ENCODE results near the gene MRTFA. TPM values are rescaled to one million over a fixed set of nuclear protein-coding genes. Genes with fewer than 3 reads are reported as not detected.

MRTFA gene
- total and polyA plus RNA-seq, 9 of the 15 experiments (the other 6 are each of a cell fraction or from before 2014, with no cell fraction given), result 0.84 to 21.1 (median 3.7) TPM

DNA sequence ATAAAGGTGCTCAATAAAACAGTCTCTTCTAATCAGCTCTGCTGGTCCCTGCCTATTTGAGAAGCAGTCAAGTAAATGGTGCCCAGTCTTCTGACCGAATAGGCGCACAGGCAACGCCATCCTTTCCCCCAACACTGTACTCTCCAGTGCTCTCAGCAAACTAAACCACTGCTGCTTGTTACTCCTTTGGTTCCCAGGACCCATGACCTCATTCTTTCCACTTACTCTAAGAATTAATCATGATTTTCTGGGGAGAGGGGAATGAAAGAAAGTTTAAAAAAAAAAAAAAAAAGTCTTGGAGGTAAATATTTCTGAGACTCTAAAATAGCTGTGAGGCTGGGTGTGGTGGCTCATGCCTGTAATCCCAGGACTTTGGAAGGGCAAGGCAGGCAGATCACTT lies 202.4 kb downstream of the MRTFA start:
- Histone ChIP-seq H3K9me1 (ENCODE audit: control insufficient read depth, insufficient read depth, low read length) (no peaks in the 10 kb centered on the region), H3K9me3 (replicated peaks; ENCODE audit: control insufficient read depth, insufficient read depth, low read depth, low read length) (no peaks in the 10 kb centered on the region), H3K4me2 (ENCODE audit: insufficient read depth, low read length) (no peak overlapping the region), H2AFZ (ENCODE audit: low read depth, low read length) (no peak overlapping the region), H3K9ac (ENCODE audit: insufficient read depth in 1 of 2, low read depth in 2 of 2, low read length in 2 of 2) (no peak overlapping the region), H3K36me3 (ENCODE audit: control insufficient read depth, insufficient read depth, low read length) (peaks cover 35% of the 10 kb centered on the region; the same call in 2 of the 3 replicates), H3K4me3 (no peak overlapping the region), H3K79me2 (ENCODE audit: control insufficient read depth, insufficient read depth, low read length) (peaks cover 12% of the 10 kb centered on the region; the same call in 1 of the 3 replicates), H3K4me1 (replicated peaks in 1 of 2; ENCODE audit: control insufficient read depth in 2 of 2, insufficient read depth in 2 of 2, low read length in 2 of 2) (peaks cover 0 to 23% of the 10 kb centered on the region in 2 experiments; a peak in 4 of 5 replicates), H3K27ac (ENCODE audit: extremely low read depth, low read depth, low read length) (no peak overlapping the region), H3K27me3 (ENCODE audit: control insufficient read depth in 2 of 2, insufficient read depth in 2 of 2, low read length in 2 of 2) (no peaks in the 10 kb centered on the region), H4K20me1 (replicated peaks; ENCODE audit: control insufficient read depth, insufficient read depth, low read length) (0 out of 2 replicates have a peak, but pooled peaks cover 3% of the 10 kb centered on the region)
- FAIRE-seq (no peak), ATAC-seq (no peak), DNase-seq (ENCODE audit: extremely low read depth in 1 of 4, low spot score in 3 of 4) (no peak)
- no CpG with 5 or more reads among the region's 3 CpGs for WGBS (ENCODE audit: insufficient coverage, low coverage, missing lambda C conversion rate)
- intact Hi-C loops (cut with micrococcal nuclease), result no loop called here
- ChIA-PET POLR2A (no interaction called here), CTCF (ENCODE audit: low intra/inter-chr PET ratio) (no interaction called here)
- no peak for TF ChIP-seq SMAD2 (IDR thresholded peaks at IDR 0.05; ENCODE audit: low read depth, low read length)
- TF ChIP-seq ZNF57 (CRISPR knock-in tag; IDR thresholded peaks at IDR 0.05), result no peak
- in situ Hi-C loops (cut with MboI), result loop anchor here (5.0 to 10.0 kb wide), 2 partner anchors 53 to 211 kb away; no protein-coding TSS in a partner anchor
- no TSS peak for BruUV-seq (replicated peaks)

- Histone ChIP-seq H3K4me1 (replicated peaks in 1 of 2; ENCODE audit: control insufficient read depth in 2 of 2, insufficient read depth in 2 of 2, low read length in 2 of 2) (peaks cover 0 to 23% of the 10 kb centered on the region in 2 experiments; a peak in 4 of 5 replicates), H3K27me3 (ENCODE audit: control insufficient read depth in 2 of 2, insufficient read depth in 2 of 2, low read length in 2 of 2) (no peaks in the 10 kb centered on the region), H3K4me3 (no peak overlapping the region), H3K9me3 (replicated peaks; ENCODE audit: control insufficient read depth, insufficient read depth, low read depth, low read length) (no peaks in the 10 kb centered on the region), H3K4me2 (ENCODE audit: insufficient read depth, low read length) (no peak overlapping the region), H3K9ac (ENCODE audit: insufficient read depth in 1 of 2, low read depth in 2 of 2, low read length in 2 of 2) (no peak overlapping the region), H3K9me1 (ENCODE audit: control insufficient read depth, insufficient read depth, low read length) (no peaks in the 10 kb centered on the region), H4K20me1 (replicated peaks; ENCODE audit: control insufficient read depth, insufficient read depth, low read length) (0 out of 2 replicates have a peak, but pooled peaks cover 3% of the 10 kb centered on the region), H3K79me2 (ENCODE audit: control insufficient read depth, insufficient read depth, low read length) (peaks cover 8% of the 10 kb centered on the region; the same call in 1 of the 3 replicates), H3K27ac (ENCODE audit: extremely low read depth, low read depth, low read length) (no peak overlapping the region), H2AFZ (ENCODE audit: low read depth, low read length) (no peak overlapping the region), H3K36me3 (ENCODE audit: control insufficient read depth, insufficient read depth, low read length) (peaks cover 40% of the 10 kb centered on the region; the same call in 2 of the 3 replicates)
- TF ChIP-seq CBFA2T2 (conservative IDR thresholded peaks at IDR 0.05) (no peak), ATF7 (IDR thresholded peaks at IDR 0.05) (no peak)
- in situ Hi-C loops (cut with MboI) (loop anchor here (5.0 to 10.0 kb wide), 2 partner anchors 54 to 211 kb away; no protein-coding TSS in a partner anchor), intact Hi-C loops (cut with micrococcal nuclease) (no loop called here)
- POLR2A ChIA-PET, result no interaction called here
- TSS peak; percentile 37 for BruUV-seq (replicated peaks)
- WGBS (ENCODE audit: insufficient coverage, low coverage, missing lambda C conversion rate), result 61% methylated on average over 3 of the region's 3 CpGs
- CTCF ChIA-PET (ENCODE audit: low intra/inter-chr PET ratio), result no interaction called here
- FAIRE-seq (no peak), DNase-seq (ENCODE audit: extremely low read depth in 1 of 4, low spot score in 3 of 4) (no peak), ATAC-seq (no peak)
Observed at GRCh38 chr22:40433416-40434090, 203.0 kb downstream of the MRTFA start.
